GM23338 (cell line): ENCODE data around the gene NAPG.

ENCODE experiments used
- CTCF ChIP-seq, 2 experiments: fragments of 200-600 bp in 1 of 2; sonication (generic) in 1 of 2; conservative IDR thresholded peaks; 2 replicates each; pipeline versions ENCODE4 v1.5.1 to v1.6.1; 2016 to 2017; ENCODE audit warnings: antibody characterized with exemption in 2 of 2, low read depth in 2 of 2, mild to moderate bottlenecking in 2 of 2, moderate library complexity in 1 of 2
- POLR2AphosphoS5 ChIP-seq: IDR thresholded peaks from 2 replicates; pipeline ENCODE4 v1.6.1; 2016; ENCODE audit warnings: antibody characterized with exemption, low read depth

GRCh38 chr18:10557085-10557677 lies 31.4 kb downstream of the NAPG start:
- TF ChIP-seq POLR2AphosphoS5 (no peak), CTCF (conservative IDR thresholded peaks at IDR 0.05; ENCODE audit: low read depth in 2 of 2) (no peak)
